Amniotic epithelial cell (primary cell): Measurements from ENCODE around the gene LGALS4.
"Not testable (repeated sequence)": the region's sequence is repeated elsewhere in the genome, so short reads cannot be mapped to it uniquely, and the experiment has no call there.

ENCODE experiments used
- DNase-seq: peaks from one replicate; pipeline ENCODE4 v3.0.0-alpha.2; 2010; ENCODE audit warnings: low read depth

LGALS4 gene

DNA sequence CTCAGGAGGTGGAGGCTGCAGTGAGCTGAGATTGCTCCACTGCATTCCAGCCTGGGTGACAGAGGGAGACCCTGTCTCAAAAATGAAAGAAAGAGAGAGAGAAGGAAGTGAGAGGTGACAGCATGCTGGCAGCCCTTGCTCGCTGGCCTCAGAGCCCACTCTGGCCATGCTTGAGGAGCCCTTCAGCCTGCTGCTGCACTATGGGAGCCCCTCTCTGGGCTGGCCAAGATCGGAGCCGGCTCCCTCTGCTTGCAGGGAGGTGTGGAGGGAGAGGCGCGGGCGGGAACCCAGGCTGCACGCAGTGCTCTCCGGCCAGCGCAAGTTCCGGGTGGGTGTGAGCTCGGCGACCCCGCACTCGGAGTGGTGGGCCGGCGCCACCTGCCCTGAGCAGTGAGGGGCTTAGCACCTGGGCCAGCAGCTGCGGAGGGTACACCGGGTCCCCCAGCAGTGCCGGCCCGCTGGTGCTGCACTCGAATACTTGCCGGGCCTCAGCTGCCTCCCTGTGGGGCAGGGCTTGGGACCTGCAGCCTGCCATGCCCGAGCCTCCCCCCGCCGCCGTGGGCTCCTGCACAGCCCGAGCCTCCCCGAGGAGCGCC lies 8.6 kb upstream of the LGALS4 start:
- not testable (repeated sequence) for DNase-seq

DNA sequence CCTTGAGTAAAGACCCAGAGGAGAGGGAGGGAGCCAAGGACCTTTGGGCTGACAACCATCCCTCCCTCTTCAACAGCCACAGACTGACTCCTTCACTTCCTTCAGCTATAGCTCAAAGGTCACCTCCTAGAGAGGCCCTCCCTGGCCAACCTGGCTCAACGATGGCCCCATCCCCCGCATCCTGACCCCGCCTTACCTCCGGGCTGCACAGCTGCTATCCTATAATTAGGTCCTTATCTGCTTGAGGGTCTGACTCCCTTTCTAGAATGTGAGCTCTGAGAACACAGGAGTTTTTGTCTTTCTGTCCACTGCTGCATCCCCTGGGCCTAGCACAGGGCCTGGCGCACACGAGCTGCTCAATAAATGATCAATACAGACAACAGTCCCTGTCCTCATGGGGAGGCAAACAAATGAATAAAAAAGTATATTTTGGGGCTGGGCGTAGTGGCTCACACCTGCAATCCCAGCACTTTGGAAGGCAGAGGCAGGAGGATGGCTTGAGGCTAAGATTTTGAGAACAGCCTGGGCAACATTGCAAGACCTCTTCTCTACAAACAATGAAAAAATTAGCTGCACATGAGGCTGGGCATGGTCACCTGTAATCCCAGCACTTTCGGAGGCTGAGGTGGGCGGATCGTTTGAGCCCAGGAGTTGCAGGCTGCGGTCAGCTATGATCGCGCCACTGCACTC lies 6.6 kb upstream of the LGALS4 start:
- no peak for DNase-seq

DNA sequence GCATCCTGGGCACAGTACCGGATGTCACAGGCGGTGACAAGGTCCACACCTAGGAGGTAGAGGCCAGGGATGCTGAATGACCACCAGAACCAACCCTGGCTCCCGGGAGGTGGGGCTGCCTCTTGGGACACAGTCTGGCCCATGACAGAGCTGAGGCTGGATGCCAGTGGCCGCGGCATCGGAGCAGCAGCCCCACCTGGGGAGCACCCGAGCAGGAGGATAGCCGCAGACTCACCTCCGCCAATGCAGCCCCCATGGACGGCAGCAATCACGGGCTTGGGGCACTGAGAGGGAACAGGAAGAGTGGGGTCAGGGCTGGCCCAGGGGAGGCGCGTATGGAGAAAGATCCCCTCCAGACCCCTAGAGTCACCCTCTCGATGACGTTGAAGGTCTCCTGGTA lies 4.3 kb upstream of the LGALS4 start:
- DNase-seq, result no peak

DNA sequence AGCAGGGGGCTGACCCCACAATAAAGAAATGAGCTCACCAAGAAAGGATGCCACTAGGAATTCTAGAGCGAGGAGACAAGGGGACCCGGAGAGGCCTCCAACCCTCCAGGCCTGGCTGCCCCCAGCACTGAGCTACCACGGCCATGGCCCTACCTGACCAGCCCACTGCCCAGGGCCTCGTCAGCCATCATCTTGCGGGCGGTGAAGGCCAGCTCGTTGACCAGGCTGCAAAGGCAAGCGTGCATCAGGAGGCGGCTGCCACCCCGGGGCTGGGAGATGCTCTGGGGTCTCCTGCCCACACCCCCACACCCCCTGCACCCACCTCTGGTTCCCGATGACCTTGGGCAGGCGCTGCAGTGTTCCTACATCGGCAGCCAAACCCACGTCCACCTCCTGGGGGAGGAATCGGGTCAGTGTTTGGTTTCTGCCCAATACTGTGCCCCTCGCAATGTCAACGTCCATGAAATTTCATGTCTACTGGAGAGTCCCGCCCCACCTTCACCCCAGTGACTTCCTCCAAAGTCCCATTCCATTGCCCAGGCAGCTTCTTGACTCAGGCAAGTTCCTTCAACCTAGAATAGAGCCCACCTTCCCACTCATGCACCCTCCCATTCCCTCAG lies 3.5 kb upstream of the LGALS4 start:
- no peak for DNase-seq

DNA sequence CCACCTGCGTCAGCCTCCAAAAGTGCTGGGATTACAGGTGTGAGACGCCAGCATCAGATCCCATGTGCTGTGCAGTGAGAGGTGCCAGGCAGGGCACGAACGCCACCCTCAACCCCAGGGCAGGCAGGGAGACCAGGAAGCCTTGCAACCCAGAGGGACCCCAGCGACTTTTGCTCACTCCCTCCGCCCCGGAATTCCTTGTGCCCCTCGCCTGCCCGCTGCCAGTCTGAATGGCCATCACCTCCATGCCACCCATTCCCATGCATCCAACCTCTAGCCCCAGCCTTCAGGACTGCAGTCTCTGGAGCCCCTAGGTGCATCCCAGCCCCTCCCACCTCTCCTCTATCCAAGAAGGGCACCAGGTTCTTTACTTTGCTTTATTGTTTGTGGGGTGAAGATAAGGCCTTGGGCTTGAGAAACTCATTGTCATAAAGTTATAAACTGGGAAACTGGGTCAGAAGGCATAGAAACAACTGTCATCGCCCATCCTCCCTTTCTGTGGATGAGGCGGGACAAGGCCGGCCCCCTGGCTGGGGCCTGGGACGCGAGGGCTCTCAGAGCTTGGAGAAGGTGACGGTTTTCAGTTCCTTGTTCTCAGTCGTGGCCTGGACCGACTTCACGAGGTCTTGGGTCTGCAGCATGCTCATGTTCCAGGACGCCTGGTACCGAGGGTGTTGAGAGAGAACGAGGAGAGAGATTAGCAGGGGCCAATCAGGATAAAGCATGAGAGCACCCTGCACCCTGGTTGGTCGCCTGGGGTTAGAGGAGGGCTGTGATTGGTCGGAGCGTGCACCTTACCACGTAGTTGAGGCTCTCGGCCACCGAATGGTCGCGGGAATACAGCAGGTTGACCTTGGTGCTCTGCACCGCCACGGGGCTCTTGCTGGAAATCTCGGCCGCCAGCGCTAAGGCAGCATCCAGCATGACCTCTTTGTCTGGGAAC lies 2.6 kb upstream of the LGALS4 start:
- no peak for DNase-seq

DNA sequence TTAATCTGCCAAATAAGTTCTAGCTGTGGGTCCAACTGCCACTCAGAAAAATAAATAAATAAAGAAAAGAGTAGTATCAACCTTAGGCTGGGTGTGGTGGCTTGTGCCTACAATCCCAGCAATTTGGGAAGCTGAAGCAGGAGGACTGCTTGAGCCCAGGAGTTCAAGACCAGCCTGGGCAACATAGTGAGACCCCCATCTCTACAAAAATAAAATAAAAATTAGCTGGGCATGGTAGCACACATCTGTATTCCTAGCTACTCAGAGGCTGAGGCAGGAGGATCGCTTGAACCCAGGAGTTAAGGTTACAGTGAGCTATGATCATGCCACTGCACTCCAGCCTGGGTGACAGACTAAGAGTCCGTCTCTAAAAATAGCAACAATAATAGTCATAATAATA lies 1.2 kb upstream of the LGALS4 start:
- DNase-seq, result not testable (repeated sequence)

DNA sequence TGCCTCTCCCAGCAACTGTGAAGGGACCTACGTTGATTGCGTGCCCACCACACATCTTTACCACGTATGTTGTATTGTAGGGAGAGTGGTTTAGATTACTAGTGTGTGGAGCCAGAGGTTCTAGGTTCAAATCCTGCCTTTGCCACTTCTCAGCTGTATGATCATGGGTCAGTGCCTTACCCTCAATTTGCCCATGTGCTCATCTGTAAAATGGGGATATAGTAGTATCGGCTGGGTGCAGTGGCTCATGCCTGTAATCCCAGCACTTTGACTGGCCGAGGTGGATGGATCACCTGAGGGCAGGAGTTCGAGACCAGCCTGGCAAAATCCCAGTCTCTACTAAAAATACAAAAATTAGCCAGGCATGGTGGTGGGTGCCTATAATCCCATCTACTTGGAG lies 578 bp upstream of the LGALS4 start:
- DNase-seq, result no peak

DNA sequence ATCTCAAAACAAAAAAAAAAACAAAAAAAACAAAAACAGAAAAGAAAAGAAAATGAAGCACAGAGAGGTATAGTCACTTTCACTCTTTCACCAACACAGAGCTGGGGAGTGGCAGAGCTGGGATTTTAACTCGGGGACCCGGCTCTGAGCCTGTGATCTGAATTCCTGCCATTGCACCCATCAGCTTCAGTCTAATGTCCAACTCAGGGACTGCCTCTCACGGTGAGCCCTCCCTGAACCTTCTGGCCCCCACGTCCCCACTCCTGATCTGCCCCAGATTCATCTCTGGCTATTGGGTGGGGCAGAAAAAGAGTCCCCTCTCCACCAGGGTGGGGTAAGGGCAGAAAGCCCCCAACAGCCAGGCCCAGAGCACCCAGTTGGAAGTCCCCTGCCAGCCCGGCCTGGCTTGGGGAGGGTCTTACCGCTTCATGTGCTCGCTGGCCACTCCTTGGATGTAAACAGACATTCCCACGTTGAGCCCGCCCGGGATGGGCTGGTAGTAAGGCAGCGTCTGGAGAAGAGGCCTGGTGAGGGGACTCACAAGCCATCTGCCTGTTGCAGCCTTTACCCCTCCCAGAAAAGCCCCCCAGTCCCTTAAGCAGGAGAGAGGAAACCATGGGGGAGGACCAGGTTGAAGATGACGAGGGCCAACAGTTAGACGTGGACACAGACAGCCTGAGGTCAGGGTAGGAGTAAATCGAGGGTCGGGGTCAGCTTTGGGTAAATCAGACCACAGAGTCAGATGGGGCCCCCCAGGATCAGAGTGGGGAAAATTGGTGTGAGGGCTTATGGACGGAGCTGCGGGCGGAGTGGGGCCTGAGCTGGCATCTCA lies 520 bp downstream of the LGALS4 start:
- no peak for DNase-seq

DNA sequence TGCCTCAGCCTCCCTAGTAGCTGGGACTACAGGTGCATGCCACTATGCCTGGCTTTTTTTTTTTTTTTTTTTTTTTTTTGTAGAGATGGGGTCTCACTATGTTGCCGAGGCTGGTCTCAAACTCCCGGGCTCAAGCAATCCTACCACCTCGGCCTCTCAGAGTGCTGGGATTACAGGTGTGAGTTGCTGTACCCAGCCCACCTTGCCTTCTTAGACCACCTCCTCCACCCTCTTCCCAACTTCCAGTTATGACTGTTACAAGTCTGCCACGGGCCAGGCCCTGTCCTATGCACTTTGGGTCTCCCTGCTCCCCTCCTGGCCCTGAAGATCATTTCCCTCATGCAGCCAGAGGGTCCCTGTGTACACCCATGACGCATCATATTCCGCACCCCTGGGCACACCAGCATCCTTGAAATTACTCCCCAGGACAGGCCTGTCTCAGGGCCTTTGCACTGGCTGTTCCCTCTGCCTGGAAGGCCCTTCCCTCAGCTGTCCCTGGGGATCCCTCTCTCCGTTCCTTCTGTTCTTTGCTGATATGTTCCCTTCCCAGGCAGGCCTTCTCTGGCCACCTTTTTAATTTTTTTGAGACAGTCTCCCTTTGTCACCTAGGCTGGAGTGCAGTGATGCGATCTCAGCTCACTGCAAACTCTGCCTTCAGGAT lies 3.0 kb downstream of the LGALS4 start:
- no peak for DNase-seq

DNA sequence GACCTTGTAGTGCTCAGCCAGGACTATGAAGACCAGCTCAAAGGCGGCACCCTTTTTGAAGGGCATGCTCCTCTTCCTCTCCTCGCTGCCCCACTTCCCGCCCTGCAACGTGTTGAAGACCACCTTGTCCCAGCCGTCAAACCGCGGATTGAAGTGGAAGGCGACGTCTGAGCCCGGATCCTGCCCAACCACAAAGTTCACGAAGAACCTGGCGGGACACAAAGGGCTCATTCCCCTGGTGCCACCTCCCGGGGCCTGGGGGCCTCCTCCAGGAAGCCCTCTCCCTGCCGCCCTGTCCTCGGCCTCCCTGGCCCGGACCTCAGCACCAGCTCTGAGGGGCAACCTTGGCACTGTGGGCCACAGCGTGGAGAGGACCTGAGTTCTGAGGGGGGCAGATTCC lies 4.0 kb downstream of the LGALS4 start:
- DNase-seq, result no peak

DNA sequence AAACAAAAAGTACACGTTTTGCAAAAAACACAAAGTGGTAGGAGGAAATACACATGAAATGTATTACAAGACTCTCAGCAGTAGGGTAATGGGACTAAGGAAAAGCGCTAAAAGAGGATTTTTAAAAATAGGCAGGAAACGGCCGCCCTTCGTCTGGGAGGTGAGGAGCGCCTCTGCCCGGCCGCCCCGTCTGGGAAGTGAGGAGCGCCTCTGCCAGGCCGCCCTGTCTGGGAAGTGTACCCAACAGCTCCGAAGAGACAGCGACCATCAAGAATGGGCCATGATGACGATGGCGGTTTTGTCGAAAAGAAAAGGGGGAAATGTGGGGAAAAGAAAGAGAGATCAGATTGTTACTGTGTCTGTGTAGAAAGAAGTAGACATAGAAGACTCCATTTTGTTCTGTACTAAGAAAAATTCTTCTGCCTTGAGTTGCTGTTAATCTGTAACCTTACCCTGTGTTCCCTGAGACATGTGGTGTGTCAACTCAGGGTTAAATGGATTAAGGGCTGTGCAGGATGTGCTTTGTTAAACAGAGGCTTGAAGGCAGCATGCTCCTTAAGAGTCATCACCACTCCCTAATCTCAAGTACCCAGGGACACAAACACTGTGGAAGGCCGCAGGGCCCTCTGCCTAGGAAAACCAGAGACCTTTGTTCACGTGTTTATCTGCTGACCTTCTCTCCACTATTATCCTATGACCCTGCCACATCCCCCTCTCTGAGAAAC lies 5.2 kb downstream of the LGALS4 start:
- DNase-seq, result peak; percentile 64

DNA sequence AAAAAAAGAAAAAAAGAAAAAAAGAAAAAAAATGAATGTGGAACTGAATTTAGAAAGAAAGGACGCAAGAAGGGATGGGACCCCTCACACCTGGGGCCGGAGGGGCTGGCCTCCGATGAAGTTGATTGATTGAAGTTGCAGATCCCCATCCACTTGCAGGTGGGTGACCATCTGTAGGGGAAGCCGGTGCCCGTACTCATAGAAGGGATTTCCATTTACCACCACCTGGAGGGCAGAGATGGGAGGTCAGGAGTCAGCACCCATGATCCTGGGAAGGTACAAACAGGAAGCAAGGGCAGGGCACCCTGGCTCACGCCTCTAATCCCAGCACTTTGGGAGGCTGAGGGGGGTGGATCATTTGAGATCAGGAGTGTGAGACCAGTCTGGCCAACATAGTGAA lies 6.4 kb downstream of the LGALS4 start:
- DNase-seq, result no peak

DNA sequence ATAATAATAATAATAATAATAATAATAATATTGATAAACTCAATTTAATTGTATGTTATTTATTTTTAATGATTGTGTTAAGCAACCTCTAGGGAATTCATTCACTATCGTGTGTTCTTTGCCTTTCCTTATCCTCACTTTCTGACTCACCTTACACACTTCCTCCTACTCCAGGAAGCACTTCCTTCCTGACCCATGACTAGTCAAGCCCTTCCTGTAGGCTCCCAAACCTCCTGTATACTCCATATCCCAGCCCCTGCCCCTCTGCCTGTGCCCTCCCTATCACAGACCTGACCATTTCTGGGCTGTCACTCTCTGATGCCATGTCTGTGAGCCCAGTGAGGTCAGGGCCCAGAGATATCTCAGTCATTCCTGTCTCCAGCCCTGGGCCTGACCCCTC lies 7.6 kb downstream of the LGALS4 start:
- no peak for DNase-seq

DNA sequence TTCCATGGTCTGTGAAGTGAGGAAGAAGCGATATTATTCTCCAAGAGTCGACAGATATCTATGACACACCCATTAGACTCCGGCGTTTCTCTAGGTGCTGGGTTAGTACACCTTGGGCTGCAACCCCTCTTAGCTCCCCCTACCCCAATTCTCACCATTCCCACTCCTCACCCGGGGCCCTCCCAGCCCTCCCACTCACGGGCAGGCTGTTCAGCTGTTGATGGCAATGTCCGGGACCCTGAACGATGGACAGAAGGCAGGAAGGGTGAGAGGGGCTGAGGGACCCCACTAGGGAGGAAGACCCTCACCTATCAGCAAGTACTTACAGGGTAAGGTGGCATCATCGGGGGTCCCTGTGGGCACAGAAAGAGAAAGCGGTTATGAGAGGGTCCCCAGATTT lies 9.2 kb downstream of the LGALS4 start:
- no peak for DNase-seq

DNA sequence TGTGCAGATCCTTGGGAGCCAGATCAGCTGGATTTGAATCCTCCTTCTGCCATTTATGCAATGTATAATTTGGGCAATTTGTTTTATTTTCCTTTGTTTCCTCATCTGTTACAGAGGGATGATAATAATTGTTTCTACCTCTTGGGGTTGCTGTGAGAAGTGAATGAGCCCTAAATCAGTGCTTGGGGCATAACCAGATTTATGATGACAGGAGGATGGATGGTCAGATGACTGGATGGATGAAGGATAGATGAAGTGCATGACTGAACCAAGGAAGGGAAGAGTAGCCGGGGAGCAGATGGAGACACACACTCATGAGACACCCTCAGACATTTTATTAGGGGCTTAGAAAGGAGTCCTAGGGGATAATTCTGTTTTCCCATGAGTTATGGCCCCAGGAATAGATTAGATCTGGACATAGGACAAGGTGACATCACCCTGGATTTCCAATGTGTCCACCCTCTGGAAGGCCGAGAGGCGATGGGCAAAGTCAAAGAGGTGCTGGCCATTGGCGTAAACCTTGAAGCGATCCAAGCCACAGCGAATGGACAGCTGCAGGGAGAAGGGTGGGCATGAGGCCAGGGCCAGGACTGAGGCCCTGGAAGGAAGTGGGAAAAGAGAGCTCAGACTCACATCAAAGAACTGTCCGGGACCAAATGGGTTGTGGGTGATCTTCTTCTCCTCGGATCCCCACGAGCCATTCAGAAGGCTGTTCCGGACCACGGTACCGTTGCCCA lies 11.2 kb downstream of the LGALS4 start:
- no peak for DNase-seq

DNA sequence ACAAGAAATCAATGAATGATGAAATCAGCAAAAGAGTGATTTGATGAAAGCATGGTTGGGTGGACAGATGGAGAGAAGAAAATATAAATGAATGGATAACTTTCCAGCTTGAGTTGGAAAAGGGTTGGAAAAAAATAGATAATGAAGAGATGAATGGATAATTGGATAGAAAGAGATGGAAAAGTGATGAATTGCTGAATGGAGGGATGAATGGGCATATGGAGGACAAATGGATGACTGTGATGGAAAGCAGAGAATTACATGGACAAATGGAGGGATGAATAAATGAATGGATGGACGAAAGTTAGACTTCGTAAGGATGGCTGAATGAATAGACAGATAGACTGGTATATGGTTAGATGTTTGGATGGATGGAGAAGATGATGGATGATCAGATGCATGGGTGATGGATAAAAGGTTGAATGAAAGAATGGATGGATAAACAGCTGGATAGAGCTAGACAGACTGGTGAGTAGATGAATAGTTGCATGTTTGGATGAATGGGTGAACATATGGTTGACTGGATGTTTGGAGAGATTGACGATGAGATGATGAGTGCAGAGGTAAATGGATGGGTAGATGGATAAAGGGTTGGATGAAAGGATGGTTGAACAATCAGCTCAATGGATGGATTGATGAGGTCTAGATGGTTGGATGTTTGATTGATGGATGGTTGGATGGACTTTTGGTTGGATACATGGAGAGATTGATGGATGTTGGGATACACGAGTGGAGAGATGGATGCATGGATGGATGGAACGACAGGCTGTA lies 12.0 kb downstream of the LGALS4 start:
- no peak for DNase-seq

DNA sequence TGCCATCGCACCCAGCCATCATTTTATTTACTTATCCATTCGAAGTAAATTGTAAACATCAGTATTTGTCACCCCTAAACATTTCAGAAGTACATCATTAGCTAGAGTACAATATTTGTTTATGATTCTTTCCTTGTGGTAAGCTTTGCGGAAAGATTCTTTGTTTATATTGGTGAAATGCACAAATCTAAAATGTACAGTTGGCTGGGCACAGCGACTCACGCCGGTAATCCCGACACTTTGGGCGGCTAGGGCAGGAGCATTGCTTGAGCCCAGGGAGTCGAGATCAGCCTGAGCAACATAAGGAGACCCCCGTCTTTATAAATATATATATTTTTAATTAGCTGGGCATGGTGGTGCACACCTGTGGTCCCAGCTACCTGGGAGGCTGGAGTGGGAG lies 13.6 kb downstream of the LGALS4 start:
- DNase-seq, result no peak

DNA sequence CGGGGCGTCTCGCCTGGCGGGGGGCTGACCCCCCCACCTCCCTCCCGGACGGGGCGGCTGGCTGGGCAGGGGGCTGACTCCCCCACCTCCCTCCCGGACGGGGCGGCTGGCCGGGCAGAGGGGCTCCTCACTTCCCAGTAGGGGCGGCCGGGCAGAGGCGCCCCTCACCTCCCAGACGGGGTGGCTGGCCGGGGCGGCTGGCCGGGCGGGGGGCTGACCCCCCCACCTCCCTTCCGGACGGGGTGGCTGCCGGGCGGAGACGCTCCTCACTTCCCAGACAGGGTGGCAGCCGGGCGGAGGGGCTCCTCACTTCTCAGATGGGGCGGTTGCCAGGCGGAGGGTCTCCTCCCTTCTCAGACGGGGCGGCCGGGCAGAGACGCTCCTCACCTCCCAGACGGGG lies 15.0 kb downstream of the LGALS4 start:
- DNase-seq, result not testable (repeated sequence)

DNA sequence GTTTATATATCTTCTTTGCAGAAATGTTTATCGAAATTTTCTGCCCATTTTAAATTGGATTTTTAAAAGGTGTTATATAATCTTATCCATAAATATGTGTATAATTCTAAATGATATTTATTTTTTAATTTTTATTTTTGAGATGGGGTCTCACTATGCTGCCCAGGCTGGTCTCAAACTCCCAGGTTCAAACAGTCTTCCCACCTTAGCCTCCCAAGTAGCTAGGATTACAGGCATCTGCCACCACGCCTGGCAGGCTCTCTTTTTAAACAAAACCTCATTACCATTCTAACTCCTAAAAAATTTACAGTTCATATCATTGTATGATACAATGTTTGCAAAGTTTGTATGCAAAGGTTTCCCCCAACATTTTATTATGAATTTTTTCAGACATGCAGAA lies 16.6 kb downstream of the LGALS4 start:
- DNase-seq, result no peak
